ENCODE data around the gene EIF3L.

EIF3L gene

GRCh38 chr22:37808294-37808657 is 40.9 kb upstream of the EIF3L start:
- TF ChIP-seq, protein P1, sequence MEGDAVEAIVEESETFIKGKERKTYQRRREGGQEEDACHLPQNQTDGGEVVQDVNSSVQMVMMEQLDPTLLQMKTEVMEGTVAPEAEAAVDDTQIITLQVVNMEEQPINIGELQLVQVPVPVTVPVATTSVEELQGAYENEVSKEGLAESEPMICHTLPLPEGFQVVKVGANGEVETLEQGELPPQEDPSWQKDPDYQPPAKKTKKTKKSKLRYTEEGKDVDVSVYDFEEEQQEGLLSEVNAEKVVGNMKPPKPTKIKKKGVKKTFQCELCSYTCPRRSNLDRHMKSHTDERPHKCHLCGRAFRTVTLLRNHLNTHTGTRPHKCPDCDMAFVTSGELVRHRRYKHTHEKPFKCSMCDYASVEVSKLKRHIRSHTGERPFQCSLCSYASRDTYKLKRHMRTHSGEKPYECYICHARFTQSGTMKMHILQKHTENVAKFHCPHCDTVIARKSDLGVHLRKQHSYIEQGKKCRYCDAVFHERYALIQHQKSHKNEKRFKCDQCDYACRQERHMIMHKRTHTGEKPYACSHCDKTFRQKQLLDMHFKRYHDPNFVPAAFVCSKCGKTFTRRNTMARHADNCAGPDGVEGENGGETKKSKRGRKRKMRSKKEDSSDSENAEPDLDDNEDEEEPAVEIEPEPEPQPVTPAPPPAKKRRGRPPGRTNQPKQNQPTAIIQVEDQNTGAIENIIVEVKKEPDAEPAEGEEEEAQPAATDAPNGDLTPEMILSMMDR (conservative IDR thresholded peaks at IDR 0.05; ENCODE audit: control insufficient read depth, insufficient read depth, low read depth, low read length) = no peak

DNA sequence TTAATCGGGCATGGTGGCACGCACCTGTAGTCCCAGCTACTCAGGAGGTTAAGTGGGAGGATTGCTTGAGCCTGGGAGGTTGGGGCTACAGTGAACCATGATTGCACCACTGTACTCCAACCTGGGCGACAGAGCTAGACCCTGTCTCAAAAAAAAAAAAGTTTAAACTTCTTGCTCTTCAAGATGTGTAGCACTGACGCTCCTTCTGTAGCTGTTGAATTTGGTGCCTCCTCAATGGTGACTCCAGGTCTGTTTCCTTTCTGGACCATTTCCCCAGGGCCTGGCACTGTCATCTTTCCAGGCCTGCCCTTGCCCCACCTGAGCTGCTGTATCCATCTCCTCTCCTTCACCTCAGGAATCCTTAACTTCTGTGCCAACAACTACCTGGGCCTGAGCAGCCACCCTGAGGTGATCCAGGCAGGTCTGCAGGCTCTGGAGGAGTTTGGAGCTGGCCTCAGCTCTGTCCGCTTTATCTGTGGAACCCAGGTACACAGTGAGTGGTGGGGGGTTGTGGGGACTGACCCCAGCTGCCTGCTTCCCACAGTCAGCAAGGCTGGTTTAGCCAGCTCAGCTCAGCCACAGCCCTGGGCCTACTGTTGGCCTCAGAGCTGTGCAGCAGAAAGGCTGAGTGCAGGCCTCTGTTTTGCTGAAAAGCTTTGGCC is 39.4 kb upstream of the EIF3L start:
- DNase-seq (ENCODE audit: low read depth) = no peak
- TF ChIP-seq, protein P1 (conservative IDR thresholded peaks at IDR 0.05; ENCODE audit: control insufficient read depth, insufficient read depth, low read depth, low read length) = no peak
- H3K4me3 ChIP-seq (ENCODE audit: control insufficient read depth, low read depth, low read length) = no peak overlapping the region

More at GRCh38 chr22:37808294-37808657, 40.9 kb upstream of the EIF3L start:
- peak overlapping the region; percentile 69 for H3K4me3 ChIP-seq (ENCODE audit: control insufficient read depth, low read depth, low read length)
- peak; percentile 50 for DNase-seq (ENCODE audit: low read depth)

- DNase-seq (ENCODE audit: low read depth) = no peak
- H3K4me3 ChIP-seq (ENCODE audit: control insufficient read depth, low read depth, low read length) = no peak overlapping the region
- TF ChIP-seq, protein P1 (conservative IDR thresholded peaks at IDR 0.05; ENCODE audit: control insufficient read depth, insufficient read depth, low read depth, low read length) = no peak
Observed at GRCh38 chr22:37811867-37812266, 37.4 kb upstream of the EIF3L start.

DNA sequence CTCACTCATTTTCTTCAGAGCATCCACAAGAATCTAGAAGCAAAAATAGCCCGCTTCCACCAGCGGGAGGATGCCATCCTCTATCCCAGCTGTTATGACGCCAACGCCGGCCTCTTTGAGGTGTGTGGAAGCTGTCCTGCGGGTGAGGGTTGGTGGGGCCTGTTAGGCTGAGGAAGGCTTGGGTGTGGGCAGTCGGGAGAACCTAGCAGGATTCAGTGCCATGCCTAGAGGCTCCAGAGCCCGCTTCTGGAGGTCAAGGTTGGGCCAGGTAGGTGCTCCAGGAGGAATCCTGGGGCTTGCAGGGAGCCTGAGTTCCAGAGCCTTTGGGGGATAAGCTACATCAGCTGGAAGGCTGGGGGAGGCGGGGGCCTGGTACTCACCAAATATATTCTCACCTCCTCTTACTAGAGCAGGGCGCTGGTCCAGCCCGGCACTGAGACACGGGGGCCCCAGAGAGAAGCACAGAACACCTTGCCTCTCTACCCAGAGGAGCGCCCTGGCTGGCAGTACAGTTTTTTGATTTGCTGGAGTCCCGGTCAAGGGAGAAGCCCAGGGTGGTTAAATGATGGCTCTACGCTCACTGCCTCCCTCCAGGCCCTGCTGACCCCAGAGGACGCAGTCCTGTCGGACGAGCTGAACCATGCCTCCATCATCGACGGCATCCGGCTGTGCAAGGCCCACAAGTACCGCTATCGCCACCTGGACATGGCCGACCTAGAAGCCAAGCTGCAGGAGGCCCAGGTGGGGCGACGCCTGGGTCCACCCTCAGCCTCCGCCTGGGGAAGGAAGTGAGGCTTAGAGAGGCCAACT is 36.1 kb upstream of the EIF3L start:
- TF ChIP-seq, protein P1 (conservative IDR thresholded peaks at IDR 0.05; ENCODE audit: control insufficient read depth, insufficient read depth, low read depth, low read length) = no peak
- H3K4me3 ChIP-seq (ENCODE audit: control insufficient read depth, low read depth, low read length) = no peak overlapping the region
- no peak for DNase-seq (ENCODE audit: low read depth)

DNA sequence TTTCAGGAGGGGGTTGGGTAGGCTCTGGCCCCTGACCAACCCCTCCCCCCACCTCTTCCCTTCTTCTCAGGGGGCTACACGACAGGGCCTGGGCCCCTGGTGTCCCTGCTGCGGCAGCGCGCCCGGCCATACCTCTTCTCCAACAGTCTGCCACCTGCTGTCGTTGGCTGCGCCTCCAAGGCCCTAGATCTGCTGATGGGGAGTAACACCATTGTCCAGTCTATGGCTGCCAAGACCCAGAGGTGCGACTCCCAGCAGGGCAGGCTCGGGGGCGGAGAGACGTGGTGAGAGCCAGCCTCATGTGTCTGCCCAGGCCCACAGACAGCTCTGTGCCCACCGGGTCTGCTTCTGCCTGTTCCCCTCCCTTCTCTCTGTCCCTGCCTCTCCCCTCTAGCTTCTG is 33.6 kb upstream of the EIF3L start:
- TF ChIP-seq, protein P1 (conservative IDR thresholded peaks at IDR 0.05; ENCODE audit: control insufficient read depth, insufficient read depth, low read depth, low read length) = no peak
- DNase-seq (ENCODE audit: low read depth) = no peak

GRCh38 chr22:37816543-37817180 is 32.6 kb upstream of the EIF3L start:
- no peak for DNase-seq (ENCODE audit: low read depth)
- no peak overlapping the region for H3K4me3 ChIP-seq (ENCODE audit: control insufficient read depth, low read depth, low read length)
- TF ChIP-seq, protein P1 (conservative IDR thresholded peaks at IDR 0.05; ENCODE audit: control insufficient read depth, insufficient read depth, low read depth, low read length) = no peak

More for the DNA sequence above, 33.6 kb upstream of the EIF3L start:
- H3K4me3 ChIP-seq (ENCODE audit: control insufficient read depth, low read depth, low read length) = no peak overlapping the region

Measured in fibroblast of mammary gland (primary cell).